ENCODE results near the gene RALGDS. TPM values are rescaled to one million over a fixed set of nuclear protein-coding genes. Genes with fewer than 3 reads are reported as not detected.

The RALGDS gene
- total RNA-seq, 2 donors from 2014 or later, result 28.0 to 30.7 TPM

DNA sequence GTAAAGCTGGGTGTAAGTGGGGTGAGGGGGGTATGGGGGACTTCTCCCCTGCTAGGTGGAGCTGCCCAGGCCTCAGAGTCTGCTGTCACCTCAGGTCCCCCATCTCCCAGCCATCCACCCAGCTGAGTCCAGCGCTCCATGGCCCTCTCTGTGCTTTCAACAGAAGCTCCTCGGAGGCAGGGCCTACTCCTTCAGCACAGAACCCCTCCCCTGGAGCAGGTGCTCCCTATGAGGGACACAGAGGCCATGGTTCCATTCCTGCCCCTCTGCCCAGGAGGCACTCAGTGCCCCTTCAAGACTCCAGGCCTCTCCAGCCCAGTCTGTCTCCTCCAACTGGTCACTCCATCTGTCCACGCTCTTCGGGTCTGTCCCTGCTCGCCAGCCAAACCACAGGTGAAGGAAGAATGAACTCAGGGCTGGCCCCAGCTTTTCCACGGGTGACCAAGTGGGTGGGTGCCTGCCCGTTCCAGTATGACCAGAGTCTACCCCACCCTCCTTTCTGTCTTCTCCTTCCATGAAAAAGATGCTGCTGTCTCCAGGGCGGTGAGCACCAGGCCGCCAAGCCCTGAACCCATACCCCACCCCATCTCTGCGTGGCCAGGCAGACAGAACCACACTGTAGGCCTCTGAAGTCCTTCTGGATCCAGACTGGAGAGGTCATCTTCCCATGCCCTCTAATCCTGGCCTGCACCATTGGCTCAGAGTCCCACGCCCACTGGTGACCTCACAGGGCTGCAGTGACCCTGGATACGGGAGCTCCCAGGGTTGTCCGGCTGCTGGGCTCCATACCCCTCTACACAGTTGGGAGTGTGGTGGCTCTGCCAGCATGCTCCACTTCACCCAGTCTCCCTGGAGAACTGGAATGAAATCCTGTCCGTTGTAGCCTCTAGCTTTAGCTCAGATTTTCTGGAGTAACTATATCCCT, 30.8 kb upstream of the RALGDS start:
- Mint-ChIP-seq H3K4me1 (peaks cover 14% of the 10 kb centered on the region), H3K4me3 (no peak overlapping the region)

GRCh38 chr9:133151041-133151440, 30.0 kb upstream of the RALGDS start:
- 93% methylated on average over 6 of the region's 6 CpGs; no CpG with 5 or more reads in 1 of the 2 experiments for WGBS, 2 experiments (ENCODE audit: insufficient coverage in 1 of 2, insufficient read length in 1 of 2)
- no peak for DNase-seq
- Histone ChIP-seq H3K9me3 (ENCODE audit: control insufficient read depth, low read length) (no peaks in the 10 kb centered on the region), H3K36me3 (ENCODE audit: control insufficient read depth, insufficient read depth, low read length) (peaks cover 12% of the 10 kb centered on the region), H3K4me3 (ENCODE audit: low read length) (no peak overlapping the region), H3K4me1 (ENCODE audit: control insufficient read depth, insufficient read depth, low read length) (no peaks in the 10 kb centered on the region), H3K9ac (ENCODE audit: extremely low read depth, low read length, poor library complexity, severe bottlenecking) (no peak overlapping the region), H3K27ac (ENCODE audit: low read depth, low read length) (no peak overlapping the region), H3K27me3 (ENCODE audit: control insufficient read depth, insufficient read depth, low read length, poor library complexity, severe bottlenecking) (no peaks in the 10 kb centered on the region)
- no peaks in the 10 kb centered on the region for H3K27me3 Mint-ChIP-seq (ENCODE audit: insufficient read depth)
- no peak overlapping the region for H3K27ac Mint-ChIP-seq
- H3K4me3 Mint-ChIP-seq, result no peak overlapping the region
- H3K36me3 Mint-ChIP-seq (ENCODE audit: low read depth), result peaks cover 15% of the 10 kb centered on the region
- H3K4me1 Mint-ChIP-seq, result peaks cover 14% of the 10 kb centered on the region
- H3K9me3 Mint-ChIP-seq, result no peaks in the 10 kb centered on the region
- TF ChIP-seq, protein P1, sequence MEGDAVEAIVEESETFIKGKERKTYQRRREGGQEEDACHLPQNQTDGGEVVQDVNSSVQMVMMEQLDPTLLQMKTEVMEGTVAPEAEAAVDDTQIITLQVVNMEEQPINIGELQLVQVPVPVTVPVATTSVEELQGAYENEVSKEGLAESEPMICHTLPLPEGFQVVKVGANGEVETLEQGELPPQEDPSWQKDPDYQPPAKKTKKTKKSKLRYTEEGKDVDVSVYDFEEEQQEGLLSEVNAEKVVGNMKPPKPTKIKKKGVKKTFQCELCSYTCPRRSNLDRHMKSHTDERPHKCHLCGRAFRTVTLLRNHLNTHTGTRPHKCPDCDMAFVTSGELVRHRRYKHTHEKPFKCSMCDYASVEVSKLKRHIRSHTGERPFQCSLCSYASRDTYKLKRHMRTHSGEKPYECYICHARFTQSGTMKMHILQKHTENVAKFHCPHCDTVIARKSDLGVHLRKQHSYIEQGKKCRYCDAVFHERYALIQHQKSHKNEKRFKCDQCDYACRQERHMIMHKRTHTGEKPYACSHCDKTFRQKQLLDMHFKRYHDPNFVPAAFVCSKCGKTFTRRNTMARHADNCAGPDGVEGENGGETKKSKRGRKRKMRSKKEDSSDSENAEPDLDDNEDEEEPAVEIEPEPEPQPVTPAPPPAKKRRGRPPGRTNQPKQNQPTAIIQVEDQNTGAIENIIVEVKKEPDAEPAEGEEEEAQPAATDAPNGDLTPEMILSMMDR (conservative IDR thresholded peaks at IDR 0.05), result no peak

More for the DNA sequence above, 30.8 kb upstream of the RALGDS start:
- 93% methylated on average over 7 to 14 of the region's 14 CpGs for WGBS, 2 experiments (ENCODE audit: insufficient coverage in 1 of 2, insufficient read length in 1 of 2)
- Histone ChIP-seq H3K27me3 (ENCODE audit: control insufficient read depth, insufficient read depth, low read length, poor library complexity, severe bottlenecking) (no peaks in the 10 kb centered on the region), H3K4me3 (ENCODE audit: low read length) (no peak overlapping the region), H3K36me3 (ENCODE audit: control insufficient read depth, insufficient read depth, low read length) (peaks cover 7% of the 10 kb centered on the region), H3K4me1 (ENCODE audit: control insufficient read depth, insufficient read depth, low read length) (no peaks in the 10 kb centered on the region), H3K27ac (ENCODE audit: low read depth, low read length) (no peak overlapping the region), H3K9ac (ENCODE audit: extremely low read depth, low read length, poor library complexity, severe bottlenecking) (no peak overlapping the region), H3K9me3 (ENCODE audit: control insufficient read depth, low read length) (no peaks in the 10 kb centered on the region)
- no peak for DNase-seq
- Mint-ChIP-seq H3K27ac (no peak overlapping the region), H3K27me3 (ENCODE audit: insufficient read depth) (no peaks in the 10 kb centered on the region), H3K9me3 (no peaks in the 10 kb centered on the region), H3K36me3 (ENCODE audit: low read depth) (peaks cover 17% of the 10 kb centered on the region)
- TF ChIP-seq, protein P1 (conservative IDR thresholded peaks at IDR 0.05), result no peak

GRCh38 chr9:133149130-133150015, 28.3 kb upstream of the RALGDS start:
- H3K27ac Mint-ChIP-seq, result peak overlapping the region; percentile 52
- peaks cover 5% of the 10 kb centered on the region for H3K36me3 ChIP-seq (ENCODE audit: control insufficient read depth, insufficient read depth, low read length)
- peak; percentile 93 for DNase-seq
- peaks cover 3% of the 10 kb centered on the region for H3K4me1 ChIP-seq (ENCODE audit: control insufficient read depth, insufficient read depth, low read length)
- no peaks in the 10 kb centered on the region for H3K27me3 Mint-ChIP-seq (ENCODE audit: insufficient read depth)
- H3K4me3 ChIP-seq (ENCODE audit: low read length), result peak overlapping the region; percentile 77
- H3K27me3 ChIP-seq (ENCODE audit: control insufficient read depth, insufficient read depth, low read length, poor library complexity, severe bottlenecking), result no peaks in the 10 kb centered on the region
- H3K36me3 Mint-ChIP-seq (ENCODE audit: low read depth), result peaks cover 6% of the 10 kb centered on the region
- 3% methylated on average over 51 to 93 of the region's 95 CpGs for WGBS, 2 experiments (ENCODE audit: insufficient coverage in 1 of 2, insufficient read length in 1 of 2)
- H3K4me3 Mint-ChIP-seq, result peak overlapping the region; percentile 55
- TF ChIP-seq, protein P1 (conservative IDR thresholded peaks at IDR 0.05), result peak; percentile 51
- H3K9me3 ChIP-seq (ENCODE audit: control insufficient read depth, low read length), result no peaks in the 10 kb centered on the region
- H3K9ac ChIP-seq (ENCODE audit: extremely low read depth, low read length, poor library complexity, severe bottlenecking), result peak overlapping the region; percentile 80
- no peaks in the 10 kb centered on the region for H3K9me3 Mint-ChIP-seq
- H3K4me1 Mint-ChIP-seq, result peaks cover 17% of the 10 kb centered on the region
- peak overlapping the region; percentile 64 for H3K27ac ChIP-seq (ENCODE audit: low read depth, low read length)
